Fibroblast of villous mesenchyme (primary cell): Measurements from ENCODE around the gene GPR42. TPM values are rescaled to one million over a fixed set of nuclear protein-coding genes. Genes with fewer than 3 reads are reported as not detected.
"Not testable (repeated sequence)": the region's sequence is repeated elsewhere in the genome, so short reads cannot be mapped to it uniquely, and the experiment has no call there.

Source experiments
- DNase-seq: peaks from one replicate; pipeline ENCODE4 v3.0.0-alpha.2; 2010; ENCODE audit warnings: low read depth
- H3K4me3 ChIP-seq: 2 replicates; pipeline ENCODE4 v1.5.1; 2011; ENCODE audit warnings: low read depth, mild to moderate bottlenecking, low read length
- total RNA-seq: library from RNA; depleted of rRNA; stranded (reverse); fragments of >200 nt; gene quantifications from 2 replicates; pipeline ENCODE4 v1.2.3, GENCODE V29; 2012
- TF ChIP-seq, protein P1 (sequence below): IDR thresholded peaks from 2 replicates; pipeline ENCODE4 v1.5.1; 2012; ENCODE audit warnings: low read depth, mild to moderate bottlenecking, low read length; ENCODE audit not compliant: insufficient read depth

GPR42 gene
- total RNA-seq, 1 donor: not detected

DNA sequence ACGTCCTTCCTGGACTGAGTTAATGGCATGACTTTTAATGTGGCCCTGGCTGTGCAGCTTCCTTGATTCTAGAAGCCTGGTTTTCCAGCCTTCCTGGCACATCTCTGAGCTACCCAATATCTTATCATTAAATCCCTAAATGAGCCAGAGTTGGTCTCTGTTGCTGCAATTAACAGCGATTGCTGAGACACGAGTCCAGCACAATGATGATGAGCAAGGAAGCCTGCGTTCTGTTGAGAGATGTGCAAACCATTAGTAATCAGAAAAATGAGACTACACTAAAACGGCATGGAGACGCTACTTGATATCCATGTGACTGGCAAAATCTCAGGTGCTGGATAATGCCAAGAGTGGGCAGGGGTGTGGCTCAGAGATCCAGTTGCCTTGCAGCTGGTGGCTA lies 26.2 kb downstream of the GPR42 start:
- no peak for DNase-seq
- H3K4me3 ChIP-seq: no peak overlapping the region
- TF ChIP-seq, protein P1, sequence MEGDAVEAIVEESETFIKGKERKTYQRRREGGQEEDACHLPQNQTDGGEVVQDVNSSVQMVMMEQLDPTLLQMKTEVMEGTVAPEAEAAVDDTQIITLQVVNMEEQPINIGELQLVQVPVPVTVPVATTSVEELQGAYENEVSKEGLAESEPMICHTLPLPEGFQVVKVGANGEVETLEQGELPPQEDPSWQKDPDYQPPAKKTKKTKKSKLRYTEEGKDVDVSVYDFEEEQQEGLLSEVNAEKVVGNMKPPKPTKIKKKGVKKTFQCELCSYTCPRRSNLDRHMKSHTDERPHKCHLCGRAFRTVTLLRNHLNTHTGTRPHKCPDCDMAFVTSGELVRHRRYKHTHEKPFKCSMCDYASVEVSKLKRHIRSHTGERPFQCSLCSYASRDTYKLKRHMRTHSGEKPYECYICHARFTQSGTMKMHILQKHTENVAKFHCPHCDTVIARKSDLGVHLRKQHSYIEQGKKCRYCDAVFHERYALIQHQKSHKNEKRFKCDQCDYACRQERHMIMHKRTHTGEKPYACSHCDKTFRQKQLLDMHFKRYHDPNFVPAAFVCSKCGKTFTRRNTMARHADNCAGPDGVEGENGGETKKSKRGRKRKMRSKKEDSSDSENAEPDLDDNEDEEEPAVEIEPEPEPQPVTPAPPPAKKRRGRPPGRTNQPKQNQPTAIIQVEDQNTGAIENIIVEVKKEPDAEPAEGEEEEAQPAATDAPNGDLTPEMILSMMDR: no peak

GRCh38 chr19:35398570-35398969 lies 27.7 kb downstream of the GPR42 start:
- no peak overlapping the region for H3K4me3 ChIP-seq
- DNase-seq: no peak
- TF ChIP-seq, protein P1: no peak

DNA sequence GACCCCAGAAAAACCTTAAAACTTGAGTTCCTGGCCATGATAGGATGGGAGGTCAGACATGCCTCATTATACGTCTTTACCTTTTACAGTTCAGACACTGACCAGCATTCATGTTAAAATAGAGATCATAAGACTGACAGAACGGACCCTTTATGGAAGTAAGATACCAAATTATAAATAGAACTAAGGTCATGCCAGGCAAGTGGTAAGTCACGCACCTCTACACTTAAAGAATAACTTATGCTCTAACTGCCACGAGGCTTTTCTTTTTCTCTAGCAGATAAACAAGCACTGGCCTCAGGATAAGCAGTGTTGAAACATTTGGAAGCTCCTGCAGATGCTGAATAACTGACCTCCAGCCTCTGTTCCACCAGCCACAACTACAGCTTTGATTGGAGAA lies 28.4 kb downstream of the GPR42 start:
- DNase-seq: no peak
- TF ChIP-seq, protein P1: no peak
- H3K4me3 ChIP-seq: no peak overlapping the region

DNA sequence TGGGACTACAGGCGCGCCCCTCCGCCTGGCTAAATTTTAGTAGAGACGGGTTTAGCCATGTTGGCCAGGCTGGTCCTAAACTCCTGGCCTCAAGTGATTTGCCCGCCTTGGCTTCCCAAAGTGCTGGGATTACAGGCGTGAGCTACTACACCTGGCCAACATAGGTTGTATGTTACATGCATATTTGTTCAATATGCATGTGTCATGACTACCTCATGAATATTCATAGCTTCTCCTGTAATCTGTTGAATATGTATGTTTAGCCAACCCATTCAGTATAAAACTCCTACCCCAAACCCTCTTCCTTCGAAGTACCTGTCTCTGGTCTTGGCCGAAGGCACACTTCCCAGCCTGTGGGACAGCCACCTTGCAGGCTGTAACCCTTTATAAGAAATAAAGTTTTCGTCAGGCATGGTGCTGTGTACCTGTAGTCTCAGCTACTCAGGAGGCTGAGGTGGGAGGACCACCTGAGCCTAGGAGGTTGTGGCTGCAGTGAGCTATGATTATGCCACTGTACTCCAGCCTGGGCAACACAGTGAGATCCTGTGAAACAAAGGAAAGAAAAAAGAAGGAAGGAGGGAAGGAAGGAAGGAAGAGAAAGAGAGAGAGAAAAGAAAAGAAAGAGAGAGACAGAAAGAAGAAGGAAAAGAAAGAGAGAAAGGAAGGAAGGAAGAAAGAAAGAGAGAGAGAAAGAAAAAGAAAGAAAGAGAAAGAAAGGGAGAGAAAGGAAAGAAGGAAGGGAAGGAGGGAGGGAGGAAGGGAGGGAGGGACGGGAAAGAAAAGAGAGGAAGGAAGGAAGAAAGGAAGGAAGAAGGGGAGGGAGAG lies 29.3 kb downstream of the GPR42 start:
- H3K4me3 ChIP-seq: no peak overlapping the region
- DNase-seq: no peak
- TF ChIP-seq, protein P1: no peak

DNA sequence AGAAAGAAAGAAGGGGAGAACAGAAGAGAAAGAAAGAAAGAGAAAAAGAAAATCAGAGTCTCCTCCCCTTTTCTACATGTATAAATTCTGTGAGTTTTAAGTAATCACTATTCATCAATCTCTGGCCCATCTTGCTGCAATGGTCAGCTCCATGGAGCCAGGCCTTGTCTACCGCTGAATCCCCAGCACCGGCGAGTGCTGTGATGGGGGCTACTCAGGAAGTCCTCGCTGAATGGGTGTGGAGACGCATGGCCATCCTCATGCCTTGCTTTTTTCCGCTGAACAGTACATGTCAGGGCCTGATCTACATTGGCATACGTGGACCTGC lies 29.9 kb downstream of the GPR42 start:
- no peak overlapping the region for H3K4me3 ChIP-seq

GRCh38 chr19:35401416-35401815 lies 30.5 kb downstream of the GPR42 start:
- not testable (repeated sequence) for DNase-seq, H3K4me3 ChIP-seq

More for the DNA sequence above, 29.9 kb downstream of the GPR42 start:
- TF ChIP-seq, protein P1: no peak
- no peak for DNase-seq

DNA sequence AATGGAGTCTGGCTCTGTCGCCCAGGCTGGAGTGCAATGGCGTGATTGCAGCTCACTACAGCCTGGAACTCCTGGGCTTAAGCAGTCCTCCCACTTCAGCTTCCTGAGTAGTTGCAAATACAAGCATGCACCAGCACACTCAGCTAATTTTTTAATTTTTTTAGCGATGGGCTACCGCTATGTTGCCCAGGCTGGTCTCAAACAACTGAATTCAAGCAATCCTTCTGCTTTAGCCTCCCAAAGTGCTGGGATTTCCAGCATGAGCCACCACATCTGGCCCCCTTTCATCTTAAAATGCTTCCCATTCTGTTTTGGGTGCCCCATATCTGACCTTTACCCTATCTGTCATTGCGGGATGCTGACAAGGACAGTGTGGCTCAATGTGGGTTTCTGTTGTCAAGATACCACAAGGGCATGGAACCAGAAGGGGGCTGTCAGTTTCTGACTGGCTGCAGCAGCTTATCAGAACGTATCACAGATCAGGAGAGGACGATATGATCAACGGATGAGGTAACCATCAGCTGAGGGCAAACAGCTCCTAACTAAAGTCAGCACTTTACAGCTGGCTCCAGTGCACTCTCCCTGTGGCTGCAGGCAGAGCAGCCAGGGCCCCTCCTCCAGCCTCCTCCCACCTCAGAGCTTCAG lies 32.4 kb downstream of the GPR42 start:
- TF ChIP-seq, protein P1: no peak
- H3K4me3 ChIP-seq: no peak overlapping the region
- no peak for DNase-seq
